ENCODE measurements around the gene BAIAP2L1.
A peak's percentile ranks its signal among the peaks of the same experiment; 100 is the strongest.
"Not testable (repeated sequence)": the region's sequence is repeated elsewhere in the genome, so short reads cannot be mapped to it uniquely, and the experiment has no call there.

The BAIAP2L1 gene

GRCh38 chr7:98321301-98321700 is 79.6 kb downstream of the BAIAP2L1 start:
- no peak for DNase-seq (ENCODE audit: low spot score)

- no peak for DNase-seq (ENCODE audit: low spot score)
These were observed 81.7 kb downstream of the BAIAP2L1 start for GRCh38 chr7:98319176-98319575.

- no peak for DNase-seq (ENCODE audit: low spot score)
These were observed 83.4 kb downstream of the BAIAP2L1 start for GRCh38 chr7:98317366-98318040.

- not testable (repeated sequence) for DNase-seq (ENCODE audit: low spot score)
These were observed 84.8 kb downstream of the BAIAP2L1 start for GRCh38 chr7:98315994-98316527.

GRCh38 chr7:98315318-98315993 is 85.4 kb downstream of the BAIAP2L1 start:
- no peak for DNase-seq (ENCODE audit: low spot score)

GRCh38 chr7:98314469-98314868 is 86.4 kb downstream of the BAIAP2L1 start:
- no peak for DNase-seq (ENCODE audit: low spot score)

GRCh38 chr7:98312201-98312600 is 88.7 kb downstream of the BAIAP2L1 start:
- DNase-seq (ENCODE audit: low spot score) = no peak

GRCh38 chr7:98309566-98309965 is 91.3 kb downstream of the BAIAP2L1 start:
- DNase-seq (ENCODE audit: low spot score) = no peak

GRCh38 chr7:98307971-98308466 is 92.9 kb downstream of the BAIAP2L1 start:
- no peak for DNase-seq (ENCODE audit: low spot score)

GRCh38 chr7:98305951-98306535 is 94.8 kb downstream of the BAIAP2L1 start:
- no peak for DNase-seq (ENCODE audit: low spot score)

GRCh38 chr7:98303906-98304305 is 97.0 kb downstream of the BAIAP2L1 start:
- no peak for DNase-seq (ENCODE audit: low spot score)

GRCh38 chr7:98303176-98303865 is 97.6 kb downstream of the BAIAP2L1 start:
- DNase-seq (ENCODE audit: low spot score) = no peak

- DNase-seq (ENCODE audit: low spot score) = no peak
These were observed 99.0 kb downstream of the BAIAP2L1 start for GRCh38 chr7:98301693-98302470.

- DNase-seq (ENCODE audit: low spot score) = no peak
These were observed 100.1 kb downstream of the BAIAP2L1 start for GRCh38 chr7:98300595-98301372.

GRCh38 chr7:98297626-98298286 is 103.1 kb downstream of the BAIAP2L1 start:
- DNase-seq (ENCODE audit: low spot score) = no peak

GRCh38 chr7:98296833-98297232 is 104.1 kb downstream of the BAIAP2L1 start:
- no peak for DNase-seq (ENCODE audit: low spot score)

- DNase-seq (ENCODE audit: low spot score) = no peak
These were observed 105.3 kb downstream of the BAIAP2L1 start for GRCh38 chr7:98295467-98296192.

- peak; percentile 75 for DNase-seq (ENCODE audit: low spot score)
These were observed 106.0 kb downstream of the BAIAP2L1 start for GRCh38 chr7:98294798-98295382.

GRCh38 chr7:98294326-98294725 is 106.6 kb downstream of the BAIAP2L1 start:
- no peak for DNase-seq (ENCODE audit: low spot score)
